Measurements from ENCODE around the gene RPL5. TPM values are rescaled to one million over a fixed set of nuclear protein-coding genes. Genes with fewer than 3 reads are reported as not detected.

Gene RPL5
- total RNA-seq, 1 donor from 2014 or later = 2,641 TPM

DNA sequence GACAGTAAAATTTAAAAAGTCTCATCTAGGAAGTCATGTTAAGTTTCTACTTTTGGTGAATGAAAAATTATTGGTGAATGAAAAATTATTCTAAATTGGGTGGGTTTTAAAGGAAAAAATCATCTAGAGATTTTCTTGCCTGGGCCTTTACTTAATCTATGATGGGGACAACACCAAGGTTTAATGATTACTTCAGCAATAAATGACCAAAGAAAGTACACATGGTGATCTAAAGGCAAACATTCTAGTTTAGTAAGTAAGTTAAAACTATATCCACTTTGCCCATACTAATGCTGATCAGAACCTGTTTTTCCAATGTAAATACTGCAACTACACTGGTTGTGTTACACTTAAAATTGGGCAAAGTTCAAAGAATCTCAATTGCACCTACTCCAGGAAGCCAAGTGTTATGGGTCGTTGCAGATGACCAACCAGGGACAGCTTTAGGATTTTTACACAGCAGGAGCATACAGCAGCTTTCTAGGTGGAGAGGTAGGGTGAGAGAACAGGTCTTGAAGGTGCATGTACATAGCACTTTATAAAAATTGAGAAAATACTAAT is 14.6 kb upstream of the RPL5 start:
- DNase-seq (ENCODE audit: low read depth) (no peak), FAIRE-seq (no peak)
- no peaks in the 10 kb centered on the region for H3K36me3 ChIP-seq (ENCODE audit: control insufficient read depth, insufficient read depth, low read length)
- TF ChIP-seq, protein P1, sequence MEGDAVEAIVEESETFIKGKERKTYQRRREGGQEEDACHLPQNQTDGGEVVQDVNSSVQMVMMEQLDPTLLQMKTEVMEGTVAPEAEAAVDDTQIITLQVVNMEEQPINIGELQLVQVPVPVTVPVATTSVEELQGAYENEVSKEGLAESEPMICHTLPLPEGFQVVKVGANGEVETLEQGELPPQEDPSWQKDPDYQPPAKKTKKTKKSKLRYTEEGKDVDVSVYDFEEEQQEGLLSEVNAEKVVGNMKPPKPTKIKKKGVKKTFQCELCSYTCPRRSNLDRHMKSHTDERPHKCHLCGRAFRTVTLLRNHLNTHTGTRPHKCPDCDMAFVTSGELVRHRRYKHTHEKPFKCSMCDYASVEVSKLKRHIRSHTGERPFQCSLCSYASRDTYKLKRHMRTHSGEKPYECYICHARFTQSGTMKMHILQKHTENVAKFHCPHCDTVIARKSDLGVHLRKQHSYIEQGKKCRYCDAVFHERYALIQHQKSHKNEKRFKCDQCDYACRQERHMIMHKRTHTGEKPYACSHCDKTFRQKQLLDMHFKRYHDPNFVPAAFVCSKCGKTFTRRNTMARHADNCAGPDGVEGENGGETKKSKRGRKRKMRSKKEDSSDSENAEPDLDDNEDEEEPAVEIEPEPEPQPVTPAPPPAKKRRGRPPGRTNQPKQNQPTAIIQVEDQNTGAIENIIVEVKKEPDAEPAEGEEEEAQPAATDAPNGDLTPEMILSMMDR (IDR thresholded peaks at IDR 0.05; ENCODE audit: insufficient read depth, low read length, severe bottlenecking) = no peak
- H3K4me3 ChIP-seq (ENCODE audit: low read depth, low read length) = no peak overlapping the region
- no peaks in the 10 kb centered on the region for H3K27me3 ChIP-seq (ENCODE audit: control insufficient read depth, insufficient read depth, low read length)

DNA sequence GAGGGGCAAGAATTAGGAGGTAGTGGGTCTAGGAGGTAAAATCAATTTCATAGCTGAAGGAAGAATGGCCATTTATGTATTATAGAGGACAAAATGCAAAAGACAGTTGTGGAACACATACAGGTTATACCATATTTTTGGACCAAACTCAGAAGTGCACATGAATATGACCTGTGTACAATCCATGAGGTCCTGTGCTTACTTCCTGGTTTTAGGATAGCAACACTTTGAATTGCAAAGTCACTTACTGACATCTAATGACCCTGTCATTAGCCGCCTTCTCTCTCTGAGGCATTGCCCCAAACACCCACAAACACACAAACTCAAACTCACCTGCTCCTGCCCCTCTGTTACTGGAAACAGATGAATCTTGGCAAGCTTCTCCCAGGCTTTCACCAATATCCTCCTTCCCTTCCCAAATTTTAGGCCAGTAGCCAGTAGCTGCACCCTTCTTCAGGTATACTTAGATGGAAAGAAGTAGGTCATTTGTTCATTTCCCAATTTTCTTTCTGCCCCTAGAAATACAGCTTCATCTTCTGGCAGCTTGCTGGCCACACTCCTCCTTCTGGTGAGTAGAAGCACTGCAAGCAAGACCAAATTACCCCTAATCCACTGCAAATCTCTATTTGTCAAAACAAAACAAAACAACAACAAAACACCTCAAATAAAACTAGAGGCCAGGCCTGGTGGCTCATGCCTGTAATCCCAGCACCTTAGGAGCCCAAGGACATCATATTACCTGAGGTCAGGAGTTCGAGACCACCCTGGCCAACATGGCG is 13.7 kb upstream of the RPL5 start:
- TF ChIP-seq, protein P1 (IDR thresholded peaks at IDR 0.05; ENCODE audit: insufficient read depth, low read length, severe bottlenecking) = peak; percentile 79
- Histone ChIP-seq H3K4me3 (ENCODE audit: low read depth, low read length) (no peak overlapping the region), H3K36me3 (ENCODE audit: control insufficient read depth, insufficient read depth, low read length) (no peaks in the 10 kb centered on the region), H3K27me3 (ENCODE audit: control insufficient read depth, insufficient read depth, low read length) (no peaks in the 10 kb centered on the region)
- FAIRE-seq (no peak), DNase-seq (ENCODE audit: low read depth) (peak; percentile 46)

DNA sequence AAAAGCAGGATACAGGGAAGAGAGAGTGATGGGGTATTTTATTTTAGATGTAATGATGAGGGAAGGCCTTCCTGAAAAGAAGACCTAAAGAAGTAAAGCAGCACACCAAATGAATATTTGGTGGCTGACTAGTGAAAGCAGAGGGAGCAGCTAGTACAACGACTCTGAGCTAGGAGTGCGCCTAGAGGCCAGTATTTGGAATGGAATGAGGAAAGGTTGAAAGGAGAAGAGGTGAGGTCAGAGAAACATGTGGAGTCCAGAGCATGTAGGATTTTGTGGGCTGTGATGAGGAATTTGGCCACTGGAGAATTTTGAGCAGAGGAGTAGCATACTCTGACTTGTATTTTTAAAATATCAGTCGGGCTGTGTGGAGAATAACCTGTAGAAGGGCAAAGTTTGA is 11.8 kb upstream of the RPL5 start:
- no peak for FAIRE-seq
- DNase-seq (ENCODE audit: low read depth) = peak; percentile 37
- TF ChIP-seq, protein P1 (IDR thresholded peaks at IDR 0.05; ENCODE audit: insufficient read depth, low read length, severe bottlenecking) = no peak
- Histone ChIP-seq H3K4me3 (ENCODE audit: low read depth, low read length) (no peak overlapping the region), H3K27me3 (ENCODE audit: control insufficient read depth, insufficient read depth, low read length) (no peaks in the 10 kb centered on the region), H3K36me3 (ENCODE audit: control insufficient read depth, insufficient read depth, low read length) (no peaks in the 10 kb centered on the region)

DNA sequence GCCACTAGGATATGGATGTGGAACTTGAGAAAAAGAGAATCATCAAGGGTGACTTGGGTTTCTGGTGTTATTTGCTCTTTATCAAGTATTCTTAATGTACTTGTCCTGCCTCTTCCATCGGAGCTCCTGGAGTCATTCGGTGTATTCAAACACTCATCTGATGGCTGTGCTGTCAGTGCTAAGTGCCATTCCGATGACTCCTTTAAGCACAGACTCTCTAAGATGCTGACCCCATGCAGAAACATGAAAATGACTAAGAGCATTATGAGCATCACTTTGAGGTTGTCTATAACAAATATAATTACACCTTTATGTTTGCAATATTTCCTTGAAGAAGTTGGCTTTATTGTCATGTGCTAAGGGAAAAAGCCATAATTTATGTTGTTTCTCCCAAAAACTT is 11.3 kb upstream of the RPL5 start:
- DNase-seq (ENCODE audit: low read depth) (peak; percentile 82), FAIRE-seq (no peak)
- no peaks in the 10 kb centered on the region for H3K36me3 ChIP-seq (ENCODE audit: control insufficient read depth, insufficient read depth, low read length)
- TF ChIP-seq, protein P1 (IDR thresholded peaks at IDR 0.05; ENCODE audit: insufficient read depth, low read length, severe bottlenecking) = no peak
- H3K4me3 ChIP-seq (ENCODE audit: low read depth, low read length) = no peak overlapping the region
- H3K27me3 ChIP-seq (ENCODE audit: control insufficient read depth, insufficient read depth, low read length) = no peaks in the 10 kb centered on the region

DNA sequence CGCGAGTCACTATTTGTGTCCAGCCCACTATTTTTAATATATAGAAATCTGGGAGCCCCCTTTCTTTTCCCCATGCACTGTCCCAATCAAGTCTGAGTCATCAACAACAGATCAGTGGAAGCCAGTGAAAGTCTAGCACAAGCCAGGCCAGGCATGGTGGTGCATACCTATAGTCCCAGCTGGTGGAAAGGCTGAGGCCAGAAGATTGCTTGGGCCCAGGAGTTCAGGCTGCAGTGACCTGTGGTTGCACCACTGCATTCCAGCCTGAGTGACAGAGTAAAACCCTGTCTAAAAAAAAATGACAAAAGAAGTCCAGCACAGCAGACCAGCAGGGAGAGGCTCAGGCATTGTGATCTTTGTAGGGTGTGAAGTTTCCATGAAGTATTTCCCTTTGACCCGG is 9.0 kb upstream of the RPL5 start:
- FAIRE-seq = no peak

More for the DNA sequence above, 9.0 kb upstream of the RPL5 start:
- no peak overlapping the region for H3K4me3 ChIP-seq (ENCODE audit: low read depth, low read length)
- no peaks in the 10 kb centered on the region for H3K36me3 ChIP-seq (ENCODE audit: control insufficient read depth, insufficient read depth, low read length)
- H3K27me3 ChIP-seq (ENCODE audit: control insufficient read depth, insufficient read depth, low read length) = no peaks in the 10 kb centered on the region
- TF ChIP-seq, protein P1 (IDR thresholded peaks at IDR 0.05; ENCODE audit: insufficient read depth, low read length, severe bottlenecking) = no peak
- no peak for DNase-seq (ENCODE audit: low read depth)
